ENCODE results near the gene C9orf57.
A peak's percentile ranks its signal among the peaks of the same experiment; 100 is the strongest.
"Not testable (repeated sequence)": the region's sequence is repeated elsewhere in the genome, so short reads cannot be mapped to it uniquely, and the experiment has no call there.

Gene C9orf57

DNA sequence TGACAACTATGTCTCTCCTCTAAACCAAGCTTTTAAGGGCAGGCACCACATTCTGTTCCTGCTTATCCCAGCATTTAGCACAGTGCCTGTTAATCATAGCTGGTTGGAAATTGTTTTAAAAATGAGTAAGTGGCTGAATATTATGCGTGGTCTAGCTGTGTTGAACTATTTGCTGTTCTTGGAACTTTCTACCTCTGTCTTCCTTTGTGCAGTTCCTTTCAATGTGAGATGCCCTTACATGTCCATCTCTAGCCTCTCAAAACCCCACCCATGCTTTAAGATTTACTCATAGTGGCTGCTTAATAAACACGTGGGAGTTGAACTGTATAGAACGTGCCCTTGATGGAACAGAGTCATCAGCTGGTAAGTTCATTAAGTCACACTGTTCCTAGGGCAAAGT, 34.5 kb downstream of the C9orf57 start:
- TF ChIP-seq, protein P1, sequence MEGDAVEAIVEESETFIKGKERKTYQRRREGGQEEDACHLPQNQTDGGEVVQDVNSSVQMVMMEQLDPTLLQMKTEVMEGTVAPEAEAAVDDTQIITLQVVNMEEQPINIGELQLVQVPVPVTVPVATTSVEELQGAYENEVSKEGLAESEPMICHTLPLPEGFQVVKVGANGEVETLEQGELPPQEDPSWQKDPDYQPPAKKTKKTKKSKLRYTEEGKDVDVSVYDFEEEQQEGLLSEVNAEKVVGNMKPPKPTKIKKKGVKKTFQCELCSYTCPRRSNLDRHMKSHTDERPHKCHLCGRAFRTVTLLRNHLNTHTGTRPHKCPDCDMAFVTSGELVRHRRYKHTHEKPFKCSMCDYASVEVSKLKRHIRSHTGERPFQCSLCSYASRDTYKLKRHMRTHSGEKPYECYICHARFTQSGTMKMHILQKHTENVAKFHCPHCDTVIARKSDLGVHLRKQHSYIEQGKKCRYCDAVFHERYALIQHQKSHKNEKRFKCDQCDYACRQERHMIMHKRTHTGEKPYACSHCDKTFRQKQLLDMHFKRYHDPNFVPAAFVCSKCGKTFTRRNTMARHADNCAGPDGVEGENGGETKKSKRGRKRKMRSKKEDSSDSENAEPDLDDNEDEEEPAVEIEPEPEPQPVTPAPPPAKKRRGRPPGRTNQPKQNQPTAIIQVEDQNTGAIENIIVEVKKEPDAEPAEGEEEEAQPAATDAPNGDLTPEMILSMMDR (IDR thresholded peaks at IDR 0.05; ENCODE audit: insufficient read depth, low read depth, low read length, missing control alignments), result no peak
- DNase-seq (ENCODE audit: low read depth), result peak; percentile 96
- no peak overlapping the region for H3K4me3 ChIP-seq (ENCODE audit: low read length)

DNA sequence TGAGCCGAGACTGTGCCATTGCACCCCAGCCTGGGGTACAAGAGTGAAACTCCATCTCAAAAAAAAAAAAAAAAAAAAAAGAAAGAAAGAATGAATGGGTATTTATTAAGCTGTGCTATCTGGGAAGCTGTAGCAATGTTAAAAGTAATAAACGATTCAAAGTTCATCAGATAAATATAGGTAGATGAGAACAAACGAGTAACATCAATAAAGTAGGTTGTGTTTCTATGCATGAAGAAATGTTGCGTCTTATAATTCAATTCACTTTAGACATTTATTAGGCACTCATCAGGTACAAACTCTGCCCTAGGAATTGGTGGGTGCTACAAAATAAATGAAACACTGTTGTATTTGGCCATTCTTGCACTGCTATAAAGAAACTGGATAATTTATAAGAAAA, 36.8 kb downstream of the C9orf57 start:
- DNase-seq (ENCODE audit: low read depth), result no peak
- TF ChIP-seq, protein P1 (IDR thresholded peaks at IDR 0.05; ENCODE audit: insufficient read depth, low read depth, low read length, missing control alignments), result no peak
- no peak overlapping the region for H3K4me3 ChIP-seq (ENCODE audit: low read length)

DNA sequence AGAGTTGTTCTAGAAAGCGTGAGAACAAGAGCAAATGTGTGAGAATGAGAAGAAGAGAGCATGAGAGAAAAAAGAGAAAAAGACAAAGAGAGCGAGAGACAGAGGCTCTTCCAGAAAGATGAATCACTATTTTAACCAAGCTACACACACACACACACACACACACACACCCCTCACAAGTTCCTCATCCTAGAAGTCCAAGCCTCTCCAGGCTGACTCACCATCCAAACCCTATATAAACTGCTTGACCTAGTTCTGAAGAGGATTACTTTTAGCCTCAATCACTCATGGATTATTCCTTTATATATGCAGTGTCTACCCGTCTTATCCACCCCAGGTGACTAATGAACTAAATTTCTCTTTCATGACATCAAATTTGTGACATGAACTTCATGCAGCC, 37.6 kb downstream of the C9orf57 start:
- peak; percentile 94 for DNase-seq (ENCODE audit: low read depth)
- H3K4me3 ChIP-seq (ENCODE audit: low read length), result no peak overlapping the region
- TF ChIP-seq, protein P1 (IDR thresholded peaks at IDR 0.05; ENCODE audit: insufficient read depth, low read depth, low read length, missing control alignments), result no peak

DNA sequence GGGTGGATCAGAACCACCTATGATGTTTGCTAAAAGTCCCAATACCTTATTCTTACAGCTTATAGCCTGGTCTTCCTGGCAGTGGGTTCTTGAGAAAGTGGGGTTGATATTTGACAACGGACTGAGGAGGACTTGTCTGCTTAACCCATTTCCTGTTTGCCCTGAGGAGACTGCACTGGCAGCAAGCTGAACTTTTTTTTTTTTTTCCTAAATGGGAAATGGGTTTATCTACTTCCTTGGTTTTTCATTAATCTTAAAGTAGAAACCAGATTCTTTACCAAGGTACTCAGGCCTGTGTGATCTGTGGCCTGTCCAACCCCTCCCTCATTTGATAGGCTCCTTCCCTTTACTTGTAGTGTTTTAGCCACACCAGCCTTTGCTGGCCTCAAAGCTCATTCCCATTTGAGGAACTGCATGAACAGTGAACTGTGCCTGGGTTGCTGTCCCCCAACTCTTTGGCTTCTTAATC, 47.1 kb downstream of the C9orf57 start:
- no peak for DNase-seq (ENCODE audit: low read depth)
- no peak overlapping the region for H3K4me3 ChIP-seq (ENCODE audit: low read length)
- TF ChIP-seq, protein P1 (IDR thresholded peaks at IDR 0.05; ENCODE audit: insufficient read depth, low read depth, low read length, missing control alignments), result no peak

DNA sequence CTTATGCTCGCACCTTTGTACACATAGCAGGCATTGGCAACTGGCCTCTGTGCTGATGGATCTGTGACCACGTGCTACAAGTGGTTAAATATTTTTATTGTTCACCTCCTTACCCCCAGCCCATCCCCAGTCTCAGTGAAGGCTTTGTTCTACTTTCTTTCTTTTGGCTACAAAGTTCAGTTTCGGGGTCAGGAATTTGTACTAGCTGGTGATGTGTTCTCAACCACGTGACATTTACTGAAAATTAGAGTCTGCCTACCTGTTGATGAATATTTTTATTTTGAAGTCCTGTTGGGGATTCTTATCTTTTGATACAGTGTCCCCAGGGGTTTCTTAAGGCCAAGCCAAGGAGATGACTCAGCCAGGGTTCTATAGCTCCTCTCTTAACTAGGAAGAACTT, 47.8 kb downstream of the C9orf57 start:
- no peak overlapping the region for H3K4me3 ChIP-seq (ENCODE audit: low read length)
- TF ChIP-seq, protein P1 (IDR thresholded peaks at IDR 0.05; ENCODE audit: insufficient read depth, low read depth, low read length, missing control alignments), result no peak
- DNase-seq (ENCODE audit: low read depth), result no peak

DNA sequence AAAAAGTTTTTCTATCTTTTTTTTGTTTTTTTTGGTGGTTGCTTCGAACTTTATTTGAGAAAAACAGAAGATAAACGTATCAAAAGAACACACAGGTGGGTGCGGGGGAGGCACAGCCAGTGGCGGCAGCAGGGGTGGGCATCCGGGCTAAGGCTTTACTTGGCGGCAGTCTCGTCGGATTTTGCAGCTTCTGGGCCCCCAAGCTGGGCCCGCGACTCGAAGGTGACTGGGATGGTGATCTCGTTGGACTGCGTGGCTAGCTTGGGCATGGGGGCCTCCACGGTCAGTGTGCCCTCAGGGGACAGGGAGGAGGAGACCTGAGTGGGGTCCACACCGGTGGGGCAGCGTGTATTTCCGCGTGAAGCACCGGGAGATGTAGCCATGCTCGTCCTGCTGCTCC, 52.7 kb downstream of the C9orf57 start:
- not testable (repeated sequence) for H3K4me3 ChIP-seq (ENCODE audit: low read length); DNase-seq (ENCODE audit: low read depth)

DNA sequence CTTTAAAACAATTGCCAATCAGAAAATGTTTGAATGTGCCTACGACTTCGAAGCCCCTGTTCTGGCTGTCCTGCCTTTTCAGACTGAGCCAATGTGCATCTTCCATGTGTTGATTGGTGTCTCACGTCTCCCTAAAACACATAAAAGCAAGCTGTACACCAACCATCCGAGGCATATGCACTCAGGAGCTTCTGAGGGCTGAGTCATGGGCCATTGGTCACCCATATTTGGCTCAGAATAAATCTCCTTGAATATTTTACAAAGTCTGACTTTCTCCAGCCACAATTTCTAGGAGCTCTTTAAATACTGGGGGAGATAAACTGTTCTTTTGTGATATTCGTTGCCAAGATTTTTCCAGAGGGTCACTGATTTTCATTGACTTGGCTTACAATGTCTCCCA, 53.9 kb downstream of the C9orf57 start:
- TF ChIP-seq, protein P1 (IDR thresholded peaks at IDR 0.05; ENCODE audit: insufficient read depth, low read depth, low read length, missing control alignments), result no peak
- H3K4me3 ChIP-seq (ENCODE audit: low read length), result no peak overlapping the region
- no peak for DNase-seq (ENCODE audit: low read depth)
